ENCODE measurements around the gene ARHGAP5.

ARHGAP5 gene

GRCh38 chr14:32076278-32077080, 625 bp upstream of the ARHGAP5 start:
- peak; percentile 97 for DNase-seq

DNA sequence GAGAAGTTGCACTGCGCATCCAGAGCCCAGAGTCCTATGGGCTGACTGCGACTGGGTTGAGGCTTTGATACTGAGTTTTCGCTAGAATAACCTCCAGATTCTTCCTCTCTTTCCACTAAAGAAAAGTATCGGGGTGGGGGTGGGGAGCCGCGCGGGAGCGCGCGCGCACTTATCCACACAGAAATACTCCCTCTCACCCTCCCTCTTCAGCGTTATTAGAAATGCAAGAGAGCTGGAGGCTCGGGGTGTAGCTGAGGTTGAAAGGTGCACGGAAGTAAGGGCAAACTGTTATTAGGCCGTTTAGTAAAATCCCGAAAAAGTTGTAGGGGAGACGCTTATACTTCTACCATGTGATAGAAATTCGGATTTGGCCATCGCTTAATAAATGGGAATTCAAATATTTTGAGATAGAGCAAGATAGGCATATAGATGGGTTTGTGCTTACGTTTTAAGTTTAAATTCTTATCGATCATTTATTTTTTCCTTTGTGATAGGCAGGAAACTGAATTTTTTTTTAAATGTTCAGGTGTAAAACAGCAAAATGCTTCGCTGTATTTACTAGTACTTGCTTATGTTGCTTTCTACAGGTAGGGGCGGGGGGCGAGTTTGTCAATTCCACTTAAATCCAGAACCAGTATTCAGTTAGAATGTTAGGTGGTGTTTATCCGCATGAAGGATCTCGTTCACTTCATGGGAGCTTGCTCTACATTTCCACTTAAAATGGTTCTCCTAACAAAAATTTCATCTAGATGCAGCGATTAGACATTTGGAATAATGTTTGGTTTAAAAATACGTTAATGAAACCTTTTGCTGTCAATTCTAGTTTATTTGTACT, 1.1 kb downstream of the ARHGAP5 start:
- DNase-seq, result peak; percentile 44

DNA sequence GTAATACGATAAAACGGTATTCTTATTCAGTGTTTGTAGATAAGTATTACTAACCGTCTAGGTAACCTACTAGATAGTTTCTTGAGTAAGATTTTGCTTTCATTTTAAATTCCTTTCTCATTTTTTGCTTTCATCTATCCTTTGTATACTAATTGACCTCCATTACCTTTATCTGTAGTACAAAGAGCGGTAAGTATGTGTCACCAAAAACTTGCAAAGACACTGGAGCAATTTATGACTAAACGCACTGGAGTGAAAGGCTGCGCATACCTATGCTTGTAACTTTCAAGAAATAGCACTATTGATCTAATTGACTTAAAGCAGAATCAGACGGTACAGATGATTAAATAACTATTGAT, 1.7 kb downstream of the ARHGAP5 start:
- DNase-seq, result peak; percentile 26

DNA sequence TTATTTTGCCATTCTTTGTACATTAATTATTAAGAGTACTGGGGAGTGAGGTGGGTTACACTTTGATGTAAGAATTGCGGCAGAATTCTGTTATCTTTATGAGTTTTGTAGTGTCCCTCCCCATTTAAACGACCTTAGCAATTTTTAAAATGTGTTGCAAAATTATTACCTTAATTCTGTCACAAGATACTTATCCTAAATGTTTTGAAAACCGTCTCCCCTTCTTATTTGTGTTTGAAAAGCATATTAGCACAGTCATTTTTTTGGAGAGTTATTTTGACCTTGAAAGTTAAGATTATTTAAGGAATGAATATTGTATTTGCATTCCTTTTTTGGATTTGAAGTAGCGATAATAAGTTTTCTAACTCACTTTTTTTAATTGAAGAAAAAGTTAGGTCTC, 2.2 kb downstream of the ARHGAP5 start:
- no peak for DNase-seq

DNA sequence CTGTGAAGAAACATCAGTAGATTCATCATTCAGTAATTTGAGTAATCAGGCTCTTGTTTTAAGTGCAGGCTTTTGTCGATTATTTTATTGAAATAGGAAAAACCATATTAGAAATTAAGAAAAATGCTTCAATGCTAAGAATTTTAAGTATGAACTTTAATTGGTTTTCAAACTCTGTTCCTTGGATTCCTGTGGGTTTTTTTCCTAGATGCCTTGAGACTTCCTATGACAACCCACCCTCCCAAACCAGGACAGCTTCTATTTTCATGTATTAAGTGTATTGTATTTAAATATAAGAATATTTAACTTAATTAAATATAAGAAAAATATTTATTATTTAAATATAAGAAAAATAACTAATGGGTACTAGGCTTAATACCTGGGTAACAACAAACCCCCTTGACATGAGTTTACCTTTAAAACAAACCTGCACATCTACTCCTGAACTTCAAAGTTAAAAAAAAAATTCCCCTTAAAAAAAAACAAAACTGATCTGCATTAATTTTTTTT, 3.0 kb downstream of the ARHGAP5 start:
- DNase-seq, result peak; percentile 50

GRCh38 chr14:32081901-32082300, 4.8 kb downstream of the ARHGAP5 start:
- no peak for DNase-seq

DNA sequence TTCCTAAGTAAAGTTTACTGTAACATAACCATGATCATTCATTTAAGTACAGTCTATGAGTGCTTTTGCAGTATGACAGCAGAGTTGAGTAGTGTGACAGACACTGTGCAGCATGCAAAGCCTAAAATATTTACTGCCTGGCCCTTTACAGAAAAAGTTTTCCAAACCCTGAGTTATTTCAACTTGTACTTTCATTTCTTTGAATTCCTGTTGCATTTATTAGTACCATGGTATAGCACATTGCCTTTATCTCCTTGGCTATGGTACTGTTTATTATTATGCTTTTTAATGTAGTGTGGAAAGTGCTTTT, 6.2 kb downstream of the ARHGAP5 start:
- no peak for DNase-seq

GRCh38 chr14:32083789-32084188, 6.7 kb downstream of the ARHGAP5 start:
- DNase-seq, result no peak

DNA sequence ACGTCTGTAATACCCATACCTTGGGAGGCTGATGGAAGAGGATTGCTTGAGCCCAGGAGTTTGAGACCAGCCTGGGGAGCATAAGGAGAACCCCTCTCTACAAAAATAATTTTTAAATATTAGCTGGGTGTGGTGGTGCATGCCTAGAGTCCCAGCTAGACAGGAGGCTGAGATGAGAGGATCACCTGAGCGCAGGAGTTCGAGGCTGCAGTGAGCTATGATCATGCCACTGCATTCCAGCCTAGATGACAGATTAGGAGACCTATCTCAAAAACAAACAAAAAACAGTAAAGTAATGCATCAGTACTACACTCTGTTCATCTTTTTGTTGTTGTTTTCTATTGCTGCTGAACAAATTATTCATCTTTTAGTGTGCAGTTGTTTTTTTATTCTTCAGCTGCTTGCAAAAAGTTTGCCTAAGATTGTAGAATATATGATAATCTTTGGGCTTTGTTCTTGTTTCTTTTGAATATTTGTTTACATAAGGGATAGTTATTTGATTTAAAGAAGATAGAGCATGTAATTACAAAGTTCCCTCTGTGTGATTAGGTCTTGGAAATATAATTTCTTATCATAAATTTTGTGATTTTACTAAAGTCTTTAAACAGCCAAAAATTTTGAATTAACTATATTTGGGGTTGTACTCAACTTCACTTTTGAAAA, 8.2 kb downstream of the ARHGAP5 start:
- DNase-seq, result no peak

DNA sequence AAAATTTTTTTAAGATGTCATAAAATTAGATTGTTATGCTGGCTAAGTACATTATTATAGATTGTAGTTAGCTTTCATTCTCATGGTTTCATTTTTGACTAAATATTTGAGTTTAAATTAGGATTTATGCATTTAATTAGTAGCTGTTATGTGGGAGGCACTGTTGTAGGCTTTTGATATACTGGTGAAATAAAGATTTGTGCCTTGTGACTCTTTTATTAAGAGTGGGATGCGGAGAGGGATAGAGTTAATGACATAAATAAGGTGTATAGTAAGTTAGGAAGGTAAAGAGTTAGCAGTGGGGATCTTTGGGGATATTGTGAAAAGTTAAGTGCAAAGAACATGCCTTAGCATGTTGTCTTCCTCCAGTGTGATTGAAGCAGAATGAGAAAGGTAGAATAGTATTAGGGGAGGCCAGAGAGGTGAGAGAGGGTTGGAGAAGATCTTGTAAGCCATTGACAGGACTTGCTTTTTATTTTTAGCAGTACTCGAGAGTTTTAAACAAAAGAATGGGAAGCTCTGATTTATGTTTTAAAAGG, 8.8 kb downstream of the ARHGAP5 start:
- DNase-seq, result no peak

GRCh38 chr14:32087173-32087861, 10.2 kb downstream of the ARHGAP5 start:
- DNase-seq, result peak; percentile 82

DNA sequence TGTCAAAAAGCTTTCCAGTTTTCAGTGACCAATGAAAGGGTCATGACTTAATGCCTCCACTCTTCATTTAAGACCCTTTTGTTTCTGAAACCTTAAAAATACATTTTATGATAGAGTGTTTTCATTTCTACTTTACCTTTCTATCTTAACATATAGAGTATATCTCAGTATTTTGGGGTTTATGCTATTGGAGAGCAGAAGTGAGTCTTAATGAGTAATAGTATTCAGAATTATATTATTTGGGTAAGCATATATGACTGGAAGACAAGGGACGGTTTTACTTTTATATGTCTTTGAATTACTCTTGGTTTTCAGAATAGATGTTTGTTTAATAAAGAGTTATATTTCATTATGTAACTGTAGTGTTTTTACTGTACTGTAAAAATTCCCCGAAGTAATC, 10.8 kb downstream of the ARHGAP5 start:
- no peak for DNase-seq

- no peak for DNase-seq
Observed at GRCh38 chr14:32090686-32091085, 13.6 kb downstream of the ARHGAP5 start.

GRCh38 chr14:32099473-32099872, 22.4 kb downstream of the ARHGAP5 start:
- DNase-seq, result no peak

DNA sequence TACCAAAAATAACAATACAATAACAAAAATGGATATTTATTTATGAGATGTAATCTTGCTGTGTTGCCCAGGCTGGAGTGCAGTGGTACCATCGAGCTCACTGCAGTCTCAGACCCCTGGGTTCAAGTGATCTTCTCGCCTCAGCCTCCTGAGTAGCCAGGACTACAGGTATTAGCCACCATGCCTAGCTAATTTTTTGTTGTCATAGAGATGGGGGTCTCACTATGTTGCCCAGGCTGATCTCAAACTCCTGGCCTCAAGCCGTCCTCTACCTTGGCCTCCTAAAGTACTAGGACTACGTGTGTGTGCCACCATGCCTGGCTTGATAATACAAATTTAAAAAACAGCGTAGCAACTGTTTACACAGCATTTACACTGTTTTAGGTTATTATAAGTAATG, 23.1 kb downstream of the ARHGAP5 start:
- DNase-seq, result no peak

DNA sequence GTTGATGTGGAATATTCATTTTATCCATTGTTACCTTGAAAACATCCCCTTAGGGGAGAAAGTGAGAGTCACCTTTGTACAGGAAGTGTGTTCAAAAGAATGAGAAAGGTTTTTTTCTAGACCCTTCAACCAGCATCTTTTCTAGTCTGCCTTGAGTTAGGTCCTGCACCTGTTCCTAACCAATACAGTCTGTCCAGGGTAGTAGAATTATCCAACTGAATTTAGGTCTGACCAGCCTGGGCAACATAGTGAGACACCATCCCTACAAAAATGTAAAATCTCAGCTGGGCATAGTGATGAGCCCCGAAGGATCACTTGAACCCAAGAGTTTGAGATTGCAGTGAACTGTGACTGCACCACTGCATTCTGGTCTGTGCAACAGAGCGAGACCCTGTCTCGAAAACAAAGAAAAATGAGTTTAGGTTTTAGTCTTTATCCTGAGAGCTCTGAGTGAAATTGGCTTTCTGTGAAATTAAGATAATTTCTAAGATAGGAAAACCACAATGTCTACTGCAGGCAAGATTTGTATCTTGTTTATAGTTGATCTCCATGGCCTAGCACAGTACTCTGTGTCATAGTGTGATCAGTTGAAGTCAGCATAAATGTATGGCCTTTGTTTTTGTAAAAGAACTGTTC, 25.2 kb downstream of the ARHGAP5 start:
- DNase-seq, result no peak

GRCh38 chr14:32102968-32103367, 25.9 kb downstream of the ARHGAP5 start:
- DNase-seq, result no peak

DNA sequence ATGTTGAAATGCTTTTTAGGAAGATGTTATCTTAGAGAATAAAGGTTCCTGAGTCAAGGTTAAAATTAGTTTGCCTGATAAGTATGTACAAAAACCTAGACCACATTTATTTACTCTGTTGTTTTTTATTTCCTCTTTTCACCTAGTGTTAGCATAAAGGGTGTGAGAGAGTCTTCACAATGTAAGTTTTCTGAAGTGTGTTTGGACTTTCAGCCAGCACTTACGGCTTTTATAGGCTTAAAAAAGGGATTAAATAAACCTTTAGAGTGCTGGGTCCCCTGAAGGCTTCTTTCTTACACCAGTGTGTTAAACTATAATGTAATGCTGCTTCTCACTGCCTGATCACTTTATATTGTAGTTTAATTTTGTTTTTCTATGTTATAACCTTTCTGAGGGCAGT, 27.2 kb downstream of the ARHGAP5 start:
- DNase-seq, result no peak

GRCh38 chr14:32104803-32105202, 27.7 kb downstream of the ARHGAP5 start:
- no peak for DNase-seq

DNA sequence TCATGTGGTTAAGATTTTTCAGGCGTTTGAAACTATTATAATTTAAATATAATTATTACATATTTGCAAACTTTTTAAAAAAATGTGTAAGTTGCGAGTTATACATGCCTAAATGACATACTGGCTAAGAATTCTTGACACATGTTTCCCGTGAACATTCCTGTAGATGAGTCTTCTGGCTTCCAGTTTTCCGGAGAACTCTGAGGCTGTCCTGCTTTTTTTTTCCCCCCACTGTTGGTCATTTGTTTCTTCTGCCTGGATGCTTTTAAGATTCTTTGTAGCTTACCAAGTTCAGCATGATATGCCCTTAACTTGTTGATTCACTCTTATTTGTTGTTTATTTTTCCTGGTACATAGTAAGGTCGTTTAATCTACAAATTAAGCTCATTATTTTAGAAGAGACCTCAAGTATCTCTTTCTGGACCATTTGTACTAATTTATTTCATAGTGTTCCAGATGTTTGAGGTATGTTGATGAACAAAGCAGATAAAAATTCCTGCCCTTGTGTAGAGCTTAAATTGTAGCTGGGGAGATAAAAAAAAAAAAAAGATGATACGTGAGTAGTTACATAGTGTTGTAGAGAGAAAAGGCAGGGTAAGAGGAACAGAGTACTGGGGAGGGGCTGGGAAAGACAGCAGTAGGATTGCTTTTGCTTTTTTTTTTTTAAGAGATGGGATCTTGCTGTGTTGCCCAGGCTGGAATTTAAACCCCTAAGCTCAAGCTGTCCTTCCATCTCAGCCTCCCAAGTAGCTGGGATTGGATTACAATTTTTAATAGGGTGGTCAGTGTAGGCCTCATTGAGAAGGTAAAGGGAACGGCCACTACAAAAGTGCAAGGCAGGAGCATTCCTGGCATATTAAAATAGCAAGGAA, 32.8 kb downstream of the ARHGAP5 start:
- peak; percentile 95 for DNase-seq

DNA sequence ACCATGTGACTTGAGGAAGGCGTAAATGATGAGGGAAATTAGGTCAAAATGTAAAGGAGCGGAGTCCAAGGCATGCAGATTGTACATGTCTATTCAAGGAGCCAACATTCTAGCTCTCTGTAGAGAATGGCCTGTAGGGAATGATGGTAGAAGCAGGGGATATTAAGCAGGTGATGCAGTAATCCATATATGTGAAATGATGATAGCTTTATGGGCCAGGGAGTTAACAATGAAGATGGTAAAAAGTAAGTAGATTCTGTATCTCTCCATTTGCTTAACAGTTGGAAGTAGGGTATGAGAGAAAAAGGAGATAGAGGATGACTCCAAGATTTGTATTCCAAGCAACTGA, 33.4 kb downstream of the ARHGAP5 start:
- DNase-seq, result no peak
